Right lobe of liver (tissue), 4 donors: ENCODE results near the gene LIPA.

Experiments used
- CTCF ChIP-seq, 4 donors: fragments of 200-600 bp in 3 of 4; fragments of 450-650 bp in 1 of 4; IDR thresholded peaks; one replicate each; pipeline versions ENCODE4 v1.5.1 to v1.8.0; 2016 to 2022; ENCODE audit warnings: antibody characterized with exemption in 4 of 4, mild to moderate bottlenecking in 2 of 4
- POLR2A ChIP-seq: fragments of 450-650 bp; IDR thresholded peaks from one replicate; pipeline ENCODE4 v1.6.1; 2017; ENCODE audit warnings: antibody characterized with exemption, mild to moderate bottlenecking
- donor health status: DM: no; HTN: no; CAD: no.
- donor health status: DM: no; HTN: no; CAD: no.
- donor health status: DM: no; HTN: yes; CAD: no.

- TF ChIP-seq CTCF (IDR thresholded peaks at IDR 0.05) (no peak), POLR2A (no peak)
Observed at GRCh38 chr10:89278900-89279392, 27.4 kb upstream of the LIPA start.
